HG03520 (cell line): ENCODE measurements around the gene KAZN.

Experiments used
- ATAC-seq: cut with Tn5 transposase; IDR thresholded peaks from one replicate; pipeline ENCODE4 v1.9.1; 2021; ENCODE audit warnings: mild to moderate bottlenecking, moderate library complexity; ENCODE audit not compliant: unreplicated experiment

Gene KAZN

DNA sequence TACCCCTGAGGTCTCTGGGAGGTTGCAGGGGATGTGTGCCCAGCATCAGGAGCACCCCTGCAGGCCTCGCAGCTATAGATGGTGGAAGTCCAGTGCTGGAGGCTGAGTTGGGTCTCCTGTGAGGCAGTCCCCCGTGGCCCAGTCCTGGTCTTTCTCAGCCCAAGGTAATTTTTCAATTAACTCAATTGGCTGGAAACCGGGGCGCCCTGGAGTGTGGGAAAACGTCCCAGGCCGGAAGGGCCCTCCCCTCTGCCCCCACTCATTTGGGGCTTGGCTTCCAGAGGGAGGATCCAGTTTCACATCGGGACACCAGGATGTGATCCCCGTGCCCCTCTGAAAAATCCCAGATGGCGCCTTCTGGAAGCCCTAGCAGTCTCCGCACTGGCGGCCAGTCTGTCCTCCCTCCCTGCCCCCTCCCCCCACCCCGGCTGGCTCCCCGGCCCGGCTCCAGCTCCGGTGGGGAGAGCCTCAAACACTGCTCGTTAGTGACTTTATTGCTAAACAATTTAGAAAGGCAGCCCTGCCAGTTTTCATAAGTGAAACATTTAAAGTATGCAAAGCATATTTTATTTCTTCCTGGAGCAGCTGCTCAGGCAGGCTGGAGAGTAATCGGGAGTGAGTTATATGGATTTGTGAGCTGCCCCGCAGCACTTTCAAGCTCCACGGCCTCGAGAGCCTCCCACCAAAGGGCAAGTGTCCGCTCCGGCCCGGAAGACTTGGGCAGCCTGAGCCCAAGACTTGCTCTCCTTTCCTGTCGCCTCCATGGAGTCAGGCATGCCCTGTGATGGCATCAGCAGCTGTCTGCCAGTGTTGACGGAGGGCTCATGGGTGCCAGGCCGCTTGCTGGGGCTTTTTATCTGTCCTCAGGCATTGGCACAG, 346.9 kb downstream of the KAZN start:
- no peak for ATAC-seq

DNA sequence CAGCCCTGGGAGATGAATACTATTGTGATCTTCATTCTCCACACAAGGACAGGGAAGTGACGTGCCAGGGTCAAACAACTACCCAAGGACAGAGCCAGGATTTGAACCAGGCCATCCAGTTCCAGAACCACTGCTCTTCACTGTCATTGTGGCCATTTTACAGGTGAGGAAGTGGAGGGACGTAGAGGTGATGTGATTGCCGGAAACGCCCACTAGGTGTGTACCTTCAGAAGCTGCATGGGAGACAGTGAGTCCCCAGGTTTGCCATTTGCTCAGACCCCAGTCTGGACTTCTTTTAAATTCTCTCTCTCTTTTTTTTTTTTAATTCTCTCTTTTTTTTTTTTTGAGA, 347.5 kb downstream of the KAZN start:
- ATAC-seq: no peak

DNA sequence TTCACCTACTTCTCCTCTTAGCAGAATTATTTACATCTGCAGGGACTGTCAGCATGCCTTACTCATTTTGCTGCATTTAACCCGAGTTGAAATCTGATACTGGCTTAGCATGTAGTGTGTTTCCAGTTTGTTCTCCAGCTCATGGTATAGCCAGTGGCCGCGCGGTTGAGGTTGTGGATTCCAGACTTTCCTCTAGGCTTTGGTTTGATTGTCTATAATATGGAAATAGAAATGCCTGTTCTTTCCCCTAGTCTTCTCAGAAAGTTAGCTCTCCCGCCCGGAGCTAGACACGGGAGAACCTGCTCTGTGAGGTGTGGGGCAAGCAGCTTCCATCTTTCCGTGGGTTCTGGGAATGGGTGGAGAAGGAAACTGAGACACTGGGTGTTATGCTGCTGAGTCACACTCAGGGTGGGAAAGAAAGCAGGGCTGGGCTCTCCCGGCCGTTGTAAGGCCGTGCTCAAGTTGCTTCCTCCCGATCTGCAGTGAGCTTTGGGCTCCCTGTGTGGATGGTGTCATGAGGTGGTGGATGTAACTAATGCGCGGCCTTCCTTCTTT, 348.3 kb downstream of the KAZN start:
- no peak for ATAC-seq

DNA sequence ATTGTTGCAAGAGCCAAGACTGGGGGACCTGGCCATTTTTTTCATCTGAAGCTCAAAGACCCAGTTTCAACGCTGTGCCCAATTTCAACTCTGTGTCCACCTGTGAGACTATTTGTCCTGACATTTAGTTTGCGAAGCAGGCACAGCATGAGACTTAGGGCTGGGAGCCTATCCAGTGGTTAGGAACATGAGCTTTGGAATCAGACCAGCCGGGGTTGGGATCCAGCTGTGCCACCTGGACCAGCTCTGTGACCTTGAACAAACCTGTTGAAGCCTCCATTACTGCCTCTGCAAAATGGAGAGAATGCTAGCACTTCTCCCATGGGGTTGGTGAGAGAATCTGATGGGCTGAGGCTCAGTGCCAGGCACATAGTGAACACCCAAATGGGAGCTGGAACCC, 348.9 kb downstream of the KAZN start:
- ATAC-seq: no peak

DNA sequence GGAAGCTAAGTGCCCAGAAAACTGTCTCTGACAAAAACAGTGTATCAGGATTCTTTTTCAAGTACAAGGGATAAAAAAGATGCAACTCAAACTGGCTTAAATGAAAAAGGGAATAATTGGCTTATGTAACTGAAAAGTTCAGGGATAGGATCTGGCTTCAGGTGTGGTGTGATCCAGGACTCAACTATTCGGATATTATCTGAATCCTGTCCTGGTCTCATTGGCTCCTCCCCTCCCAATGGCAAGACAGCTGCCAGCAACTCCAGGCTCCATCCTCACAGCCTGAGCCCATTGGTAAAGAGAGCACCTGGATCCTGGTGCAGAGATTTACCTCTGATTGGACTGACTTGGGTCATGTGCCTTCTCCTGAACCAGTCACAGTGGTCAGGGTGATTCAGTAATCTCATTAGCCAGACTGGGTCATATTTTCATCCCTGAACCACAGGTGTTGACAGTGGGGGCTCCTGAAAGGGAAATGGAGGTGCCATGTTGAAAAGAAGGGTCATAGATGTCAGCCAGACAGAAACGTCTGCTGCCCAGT, 349.7 kb downstream of the KAZN start:
- no peak for ATAC-seq

DNA sequence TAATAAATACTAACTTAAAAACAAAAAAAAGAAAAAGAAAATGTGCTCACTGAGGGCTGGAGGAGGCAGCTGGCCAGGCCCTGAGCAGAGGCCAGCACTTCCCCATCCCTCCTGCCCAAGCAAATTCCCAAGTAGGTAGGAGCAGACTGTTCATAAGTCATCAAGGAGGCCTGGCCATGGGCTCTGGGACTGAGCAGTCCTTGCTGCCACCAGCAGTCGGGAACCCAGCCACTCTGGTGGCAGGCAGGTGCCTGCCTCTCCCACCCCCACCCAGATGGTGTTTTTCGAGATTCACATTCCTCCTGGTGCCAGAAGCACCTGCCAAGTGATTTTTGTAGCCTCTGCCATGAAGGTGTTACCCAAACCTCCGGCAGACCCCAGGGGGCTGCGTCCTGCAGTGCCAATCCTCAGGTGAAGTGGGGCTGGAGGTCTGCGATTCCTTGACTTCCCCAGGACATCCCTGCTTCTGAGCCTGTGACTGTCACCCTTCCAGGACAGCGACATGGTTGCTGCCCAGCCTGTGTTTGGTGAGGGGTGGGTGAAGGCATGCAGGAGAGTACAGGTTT, 350.9 kb downstream of the KAZN start:
- no peak for ATAC-seq

DNA sequence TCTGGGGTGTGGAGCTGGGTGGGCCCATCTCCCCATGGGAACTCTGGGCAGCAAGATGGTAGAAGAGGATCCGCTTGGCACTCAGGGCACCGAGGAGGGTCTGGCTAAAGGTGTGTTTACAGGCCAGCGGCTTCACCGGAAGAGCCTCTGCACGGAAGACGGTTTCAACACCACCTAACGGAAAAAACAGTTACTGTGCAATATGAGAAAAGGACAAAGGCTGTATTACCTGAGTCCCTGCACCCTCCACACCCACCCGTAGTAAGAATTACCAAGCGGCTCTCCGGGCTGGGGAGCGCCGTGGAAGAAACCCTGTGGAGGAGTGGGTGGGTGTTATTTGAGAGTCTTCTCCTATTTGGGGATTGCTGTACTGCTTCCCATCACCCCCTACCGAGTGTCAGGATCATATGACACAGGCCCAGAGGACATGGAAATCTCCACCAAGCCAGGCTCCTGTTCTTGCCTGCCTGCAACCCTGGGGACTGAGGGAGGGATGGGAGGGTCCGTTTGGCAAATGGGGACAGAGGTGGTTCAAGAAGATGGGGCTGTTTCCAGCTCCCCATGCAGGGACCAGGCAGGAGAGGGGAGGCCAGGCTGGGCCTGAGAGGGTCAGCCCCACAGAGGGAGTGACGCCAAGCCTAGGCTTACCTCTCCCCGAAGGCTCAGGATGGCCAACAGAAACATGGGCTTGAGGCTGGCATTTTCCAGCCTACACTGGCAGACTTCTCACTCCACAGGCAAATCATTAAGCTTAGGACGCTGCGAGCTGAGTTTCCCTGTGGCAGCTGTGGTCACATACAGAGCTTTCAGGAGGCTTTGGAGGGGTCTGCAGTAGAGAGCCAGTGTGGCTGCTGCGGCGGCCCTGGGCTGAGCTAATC, 351.6 kb downstream of the KAZN start:
- ATAC-seq: no peak

DNA sequence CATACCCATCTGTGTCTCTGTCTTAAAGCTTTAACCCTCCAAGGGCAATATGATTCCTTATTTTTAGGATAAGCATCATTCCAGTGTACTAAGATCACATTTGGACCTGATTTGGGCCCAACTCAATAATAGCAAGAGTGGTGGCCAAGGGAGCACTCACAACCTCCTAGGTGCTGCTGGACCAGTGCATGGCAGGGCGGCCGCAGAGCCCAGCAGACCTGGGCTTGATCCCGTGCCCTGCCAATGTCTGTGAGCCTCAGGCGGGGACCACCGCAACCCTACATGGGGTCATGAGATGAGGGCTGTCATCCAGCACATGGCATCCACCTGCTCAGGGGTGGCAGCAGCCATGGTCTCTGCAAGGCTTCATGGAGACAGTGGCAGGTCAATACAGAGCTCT, 353.3 kb downstream of the KAZN start:
- no peak for ATAC-seq

DNA sequence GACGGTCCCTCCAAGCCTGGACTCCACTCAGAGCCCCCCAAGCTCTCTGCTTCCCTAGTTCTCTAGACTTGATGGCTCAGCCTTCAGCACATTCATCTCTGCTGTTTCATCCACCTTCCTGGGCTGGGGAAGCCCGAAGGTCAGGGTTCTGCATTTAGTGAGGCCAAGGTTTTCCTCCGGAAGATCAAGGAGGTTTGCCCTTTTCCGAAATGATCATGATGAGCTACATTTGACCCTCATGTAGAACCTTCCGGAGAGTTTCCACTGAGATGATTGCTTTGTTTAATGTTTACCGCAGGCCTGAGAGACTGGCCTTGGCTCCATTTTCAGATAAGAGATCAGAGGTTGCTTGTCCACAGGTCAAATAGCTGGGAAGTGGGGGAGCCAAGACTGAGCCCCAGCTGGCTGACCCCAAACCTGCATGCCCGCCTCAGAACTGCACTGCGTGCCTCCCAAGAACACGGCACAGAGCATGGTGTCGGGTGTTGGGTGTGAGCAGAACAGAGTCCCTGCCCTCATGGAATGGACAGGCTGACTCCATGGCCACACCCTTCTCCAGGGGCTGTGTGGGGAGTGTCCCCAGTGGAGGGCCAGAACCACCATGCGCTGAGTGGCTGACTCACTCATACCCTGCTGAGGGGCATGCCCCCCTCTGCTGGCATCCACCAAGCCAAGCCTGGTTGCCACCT, 354.3 kb downstream of the KAZN start:
- ATAC-seq: no peak

DNA sequence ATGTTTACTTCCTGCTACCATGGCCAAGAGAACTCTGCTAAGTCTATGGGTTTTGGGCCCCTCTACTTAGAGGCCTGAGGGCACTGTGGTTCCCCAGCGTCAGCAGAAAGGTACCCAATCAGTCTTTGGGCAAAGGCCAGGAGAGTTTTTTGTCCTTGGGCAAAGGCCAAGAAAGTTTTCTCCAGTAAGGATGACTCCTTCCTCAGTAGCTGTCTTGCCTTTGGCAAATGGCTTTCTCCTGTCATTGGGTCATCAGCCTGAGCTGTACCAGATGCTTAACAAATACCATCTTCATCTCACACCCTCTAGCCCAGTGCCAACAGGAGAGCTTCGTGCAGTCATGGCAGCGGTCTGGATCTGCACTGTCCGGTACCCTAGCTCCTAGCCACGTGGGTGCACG, 355.7 kb downstream of the KAZN start:
- no peak for ATAC-seq

DNA sequence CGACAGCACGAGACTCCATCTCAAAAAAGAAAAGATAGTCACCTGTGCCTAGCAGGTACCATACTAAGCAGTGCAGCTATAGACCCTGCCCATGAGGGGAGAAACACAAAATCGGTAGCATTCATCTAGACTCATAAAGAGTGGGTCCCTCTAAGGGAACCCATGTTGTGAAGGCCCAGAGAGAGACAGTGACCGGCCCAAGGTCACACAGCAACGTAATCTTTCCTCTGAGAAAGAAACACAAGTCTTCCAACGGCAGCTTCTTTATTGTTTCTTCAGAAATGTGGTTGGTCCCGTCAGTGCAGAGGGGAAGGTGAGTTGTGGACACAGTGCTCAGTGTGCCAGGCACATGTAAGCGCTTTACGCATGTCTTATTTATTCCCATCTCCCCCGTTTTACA, 356.4 kb downstream of the KAZN start:
- ATAC-seq: no peak

DNA sequence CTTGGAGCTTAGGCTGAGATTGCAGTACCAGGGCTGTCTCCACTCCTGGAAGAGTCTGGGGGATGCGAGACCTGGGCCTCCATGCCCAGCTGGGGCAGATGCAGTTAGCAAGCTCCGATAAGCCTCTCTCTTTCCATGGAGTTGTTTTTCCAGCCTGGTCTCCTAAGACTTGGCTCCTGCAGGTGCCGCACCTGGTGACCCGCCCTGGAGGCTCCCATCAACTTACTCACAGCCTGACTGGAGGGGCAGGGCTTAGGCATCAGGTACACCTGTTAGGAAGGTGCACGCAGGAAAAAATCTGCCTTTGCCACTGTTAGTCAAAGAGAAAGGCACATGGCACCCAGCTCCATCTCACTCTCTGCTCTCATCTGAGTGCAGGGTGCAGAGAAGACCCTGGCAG, 356.9 kb downstream of the KAZN start:
- no peak for ATAC-seq

DNA sequence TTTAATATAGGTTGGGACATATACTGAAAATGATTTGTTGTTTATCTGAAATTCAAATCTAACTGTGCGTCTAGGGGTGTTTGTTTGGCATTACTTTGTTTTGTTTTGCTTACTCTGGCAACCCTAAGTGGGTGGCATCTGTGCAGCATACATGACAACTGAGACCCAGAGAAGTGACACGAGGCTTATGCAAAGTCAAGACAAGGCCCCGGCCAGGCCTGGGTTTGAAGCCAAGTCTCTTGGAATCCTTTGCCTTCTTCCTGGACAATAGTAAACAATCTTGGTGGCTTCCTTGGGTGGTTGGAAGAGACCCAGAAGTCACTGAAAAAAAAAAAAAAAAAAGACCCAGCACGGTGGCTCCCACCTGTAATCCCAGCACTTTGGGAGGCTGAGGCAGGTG, 357.5 kb downstream of the KAZN start:
- no peak for ATAC-seq

DNA sequence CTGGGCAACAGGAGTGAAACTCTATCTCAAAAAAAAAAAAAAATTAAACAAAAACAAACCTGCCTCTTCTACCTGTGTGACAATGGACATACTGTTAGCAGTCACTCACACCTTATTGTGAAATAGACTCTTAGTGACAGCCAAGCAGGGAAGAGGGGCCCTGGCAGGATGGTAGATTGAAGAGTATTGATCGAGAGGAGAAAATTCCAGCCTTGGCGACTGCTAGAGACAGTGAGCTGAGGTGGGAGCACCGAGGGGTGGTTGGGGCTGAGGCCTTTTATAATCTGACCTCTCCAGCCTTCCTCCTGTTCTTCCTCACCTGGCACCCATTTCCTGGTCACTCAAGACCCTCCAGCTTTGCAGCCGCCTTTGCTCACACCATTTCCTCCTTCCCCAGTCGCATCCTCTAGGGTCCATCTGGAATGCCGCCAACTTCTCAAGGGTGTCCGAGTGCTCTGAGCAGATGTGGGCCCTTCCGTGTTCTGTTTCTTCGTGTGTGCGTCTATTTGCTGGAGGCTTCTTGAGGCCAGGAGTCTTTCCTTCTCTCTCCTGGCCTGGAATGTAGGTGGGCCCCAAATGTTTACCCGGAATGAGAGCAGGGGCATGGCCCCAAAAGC, 358.2 kb downstream of the KAZN start:
- no peak for ATAC-seq

DNA sequence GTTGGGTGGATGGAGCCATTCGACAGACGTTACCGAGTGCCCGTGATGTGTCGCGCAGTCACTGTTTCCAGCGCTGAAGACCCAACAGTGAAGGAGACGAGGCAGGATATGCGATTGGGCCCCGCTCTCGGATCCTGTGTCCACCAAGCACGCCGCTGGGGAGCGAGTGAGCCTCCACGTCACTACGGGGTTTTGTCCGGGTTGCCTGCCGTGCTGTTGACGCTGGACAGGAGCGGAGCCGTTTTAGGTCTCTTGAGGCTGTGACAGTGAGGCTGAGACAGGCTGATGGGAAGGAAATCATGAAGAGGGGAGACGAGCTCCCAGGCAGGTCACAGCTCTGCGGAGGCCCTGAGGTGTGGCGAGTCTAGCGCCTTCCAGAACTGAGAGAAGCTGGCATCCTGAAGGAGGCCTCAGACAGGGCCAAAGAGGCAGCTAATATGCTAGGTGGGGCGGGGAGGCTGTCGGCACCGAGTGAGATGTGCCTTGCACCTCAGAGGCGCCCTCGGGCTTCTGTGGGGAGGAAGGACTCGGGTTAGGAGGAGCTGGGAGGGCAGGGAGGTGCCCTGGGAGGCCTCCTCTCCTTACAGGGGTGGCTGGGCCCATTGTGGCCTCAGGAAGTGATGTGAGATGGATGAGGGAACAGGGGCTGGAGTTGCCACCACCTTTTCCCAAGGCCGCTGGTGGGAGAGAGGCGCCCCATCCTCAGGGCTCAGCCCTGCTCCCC, 359.1 kb downstream of the KAZN start:
- ATAC-seq: no peak

DNA sequence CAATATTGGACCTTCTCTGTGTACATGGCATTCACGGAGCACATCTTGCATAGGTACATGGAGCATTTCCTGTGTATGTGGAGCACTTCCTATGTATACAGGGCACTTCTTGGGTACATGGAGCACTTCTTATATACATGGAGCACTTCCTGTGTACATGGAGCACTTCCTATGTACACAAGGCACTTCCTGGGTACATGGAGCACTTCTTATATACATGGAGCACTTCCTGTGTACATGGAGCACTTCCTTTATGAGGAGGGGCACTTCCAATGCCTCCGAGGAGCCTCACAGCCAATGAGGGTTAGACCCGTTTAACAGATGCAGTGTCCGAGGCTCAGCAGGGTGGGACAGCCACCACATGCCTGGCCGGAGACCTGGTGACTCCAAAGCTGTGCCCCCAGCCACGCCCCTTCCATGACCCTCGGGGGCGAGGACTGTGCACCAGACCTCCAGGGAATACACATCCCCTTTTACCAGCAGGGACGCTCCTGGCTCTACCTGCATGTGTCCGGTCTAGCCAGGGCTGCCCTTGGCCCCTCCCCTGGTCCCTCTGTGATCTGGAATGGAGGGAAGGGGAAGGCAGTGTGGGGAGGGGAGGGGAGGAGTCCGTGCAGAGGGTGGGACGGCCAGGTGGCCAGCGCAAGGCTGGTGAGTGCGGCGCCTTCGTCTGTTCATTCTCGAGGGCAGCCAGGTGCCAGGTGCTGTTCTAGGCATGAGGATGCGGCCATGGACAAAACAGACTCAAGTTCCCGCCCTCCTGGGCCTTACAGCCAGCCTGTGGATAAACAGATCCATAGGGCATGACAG, 360.0 kb downstream of the KAZN start:
- ATAC-seq: no peak

DNA sequence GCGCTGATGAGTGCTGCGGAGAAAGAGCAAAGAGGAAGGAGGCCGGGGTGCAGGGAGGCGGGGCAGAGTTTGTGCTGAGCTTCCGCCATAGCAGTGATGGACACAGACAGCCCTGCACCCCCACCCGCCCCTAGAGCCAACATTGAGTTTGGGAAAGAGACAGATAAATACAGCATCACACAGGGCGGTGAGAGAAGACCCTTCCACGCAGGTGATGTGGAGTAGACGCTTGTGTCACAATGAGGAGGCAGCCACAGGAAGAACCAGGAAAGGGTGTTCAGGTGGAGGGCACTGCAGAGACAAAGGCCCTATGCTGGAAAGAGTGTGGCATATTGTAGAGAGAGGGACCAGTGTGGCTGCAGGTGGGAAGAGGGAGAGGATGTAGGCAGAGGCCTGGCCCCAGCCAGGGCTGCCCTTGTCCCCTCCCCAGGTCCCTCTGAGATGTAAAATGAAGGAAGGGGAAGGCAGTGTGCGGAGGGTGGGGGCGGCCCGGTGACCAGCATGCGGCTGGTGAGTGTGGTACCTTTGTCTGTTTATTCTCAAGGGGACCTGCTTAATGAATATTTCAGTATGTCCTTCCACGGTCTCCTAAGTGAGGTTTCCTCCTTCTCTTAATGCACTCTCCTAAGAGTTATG, 360.7 kb downstream of the KAZN start:
- no peak for ATAC-seq

DNA sequence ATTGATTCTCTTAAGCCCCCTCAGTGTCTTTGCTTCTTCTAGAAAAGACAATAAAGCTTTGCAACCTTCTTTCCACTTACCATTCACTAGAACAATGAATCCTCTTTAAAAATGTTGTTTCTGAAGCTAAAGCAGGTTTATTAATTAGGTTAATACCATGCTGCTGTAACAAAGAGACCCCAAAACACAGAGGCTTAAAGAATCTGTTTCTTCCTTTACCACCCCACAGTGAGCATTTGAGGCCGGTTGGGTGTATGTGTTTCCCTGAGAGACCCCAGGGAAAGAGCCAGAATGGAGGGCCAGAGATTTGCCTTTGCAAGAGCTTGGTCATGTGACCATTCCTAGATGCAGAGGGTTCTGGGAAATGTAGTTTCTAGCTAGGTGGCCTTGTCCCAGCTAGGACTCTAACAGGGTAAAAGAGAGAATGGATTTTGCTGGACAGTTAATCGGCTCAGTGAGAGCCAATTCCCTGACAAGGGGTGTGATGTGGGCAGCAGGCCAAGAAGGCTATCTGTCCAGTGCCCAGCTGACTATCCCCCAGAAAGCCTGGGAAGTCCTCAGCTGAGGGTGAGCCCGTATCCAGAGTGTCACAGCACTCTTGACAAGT, 363.3 kb downstream of the KAZN start:
- ATAC-seq: no peak
